H54 (cell line): ENCODE measurements around the gene MYO7A.

ENCODE experiments used
- DNase-seq: peaks from one replicate; pipeline ENCODE4 v3.0.0; 2011; ENCODE audit warnings: low spot score, mixed read lengths; ENCODE audit not compliant: insufficient read length
- FAIRE-seq: peaks from 3 replicates; lab custom pipeline; 2011; peaks lifted over from hg19 to GRCh38; lab: Jason Lieb, UNC
- POLR2A ChIP-seq: IDR thresholded peaks from 2 replicates; pipeline ENCODE4 v1.6.1; 2011; ENCODE audit warnings: low read depth, mild to moderate bottlenecking, low read length

MYO7A gene

GRCh38 chr11:77146261-77147035 is 18.4 kb downstream of the MYO7A start:
- no peak for FAIRE-seq
- DNase-seq = no peak
- TF ChIP-seq POLR2A = no peak

GRCh38 chr11:77147036-77147315 is 18.9 kb downstream of the MYO7A start:
- DNase-seq (no peak), FAIRE-seq (no peak)
- no peak for TF ChIP-seq POLR2A

DNA sequence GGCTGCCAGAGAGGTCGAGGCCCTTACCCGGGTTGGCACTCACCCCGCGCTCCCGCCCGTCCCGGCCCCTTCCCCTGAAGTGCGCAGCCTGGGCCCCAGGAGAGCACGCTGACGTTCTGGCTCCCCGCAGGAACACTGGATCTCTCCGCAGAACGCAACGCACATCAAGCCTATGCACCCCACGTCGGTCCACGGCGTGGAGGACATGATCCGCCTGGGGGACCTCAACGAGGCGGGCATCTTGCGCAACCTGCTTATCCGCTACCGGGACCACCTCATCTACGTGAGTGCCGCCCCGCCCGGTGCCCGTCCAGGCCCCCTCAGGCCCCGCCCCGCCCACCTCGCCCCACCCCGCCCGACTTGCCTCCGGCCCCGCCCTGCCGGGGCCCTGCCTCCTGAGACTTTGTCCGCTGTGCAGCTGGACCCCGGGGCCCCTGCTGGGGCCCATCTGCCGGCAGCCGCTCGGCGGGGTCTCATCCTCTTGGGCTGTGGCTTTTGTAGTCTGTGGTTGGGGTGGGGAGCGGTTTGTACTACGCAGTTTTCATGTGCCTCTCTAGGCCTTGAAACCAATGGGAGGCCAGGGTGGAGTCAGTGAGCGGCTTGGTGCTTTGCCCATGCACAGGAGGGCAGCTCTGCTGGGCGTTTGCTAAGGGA is 19.7 kb downstream of the MYO7A start:
- DNase-seq (no peak), FAIRE-seq (no peak)
- no peak for TF ChIP-seq POLR2A

- FAIRE-seq (no peak), DNase-seq (no peak)
- TF ChIP-seq POLR2A = no peak
Measured at GRCh38 chr11:77148963-77149715, 21.1 kb downstream of the MYO7A start.

- DNase-seq (no peak), FAIRE-seq (no peak)
- no peak for TF ChIP-seq POLR2A
Measured at GRCh38 chr11:77149716-77150392, 21.8 kb downstream of the MYO7A start.

GRCh38 chr11:77150836-77151235 is 22.8 kb downstream of the MYO7A start:
- FAIRE-seq (no peak), DNase-seq (no peak)
- TF ChIP-seq POLR2A = no peak

GRCh38 chr11:77151804-77152509 is 23.9 kb downstream of the MYO7A start:
- TF ChIP-seq POLR2A = no peak
- FAIRE-seq = no peak
- no peak for DNase-seq

GRCh38 chr11:77152846-77153245 is 24.8 kb downstream of the MYO7A start:
- FAIRE-seq (no peak), DNase-seq (no peak)

DNA sequence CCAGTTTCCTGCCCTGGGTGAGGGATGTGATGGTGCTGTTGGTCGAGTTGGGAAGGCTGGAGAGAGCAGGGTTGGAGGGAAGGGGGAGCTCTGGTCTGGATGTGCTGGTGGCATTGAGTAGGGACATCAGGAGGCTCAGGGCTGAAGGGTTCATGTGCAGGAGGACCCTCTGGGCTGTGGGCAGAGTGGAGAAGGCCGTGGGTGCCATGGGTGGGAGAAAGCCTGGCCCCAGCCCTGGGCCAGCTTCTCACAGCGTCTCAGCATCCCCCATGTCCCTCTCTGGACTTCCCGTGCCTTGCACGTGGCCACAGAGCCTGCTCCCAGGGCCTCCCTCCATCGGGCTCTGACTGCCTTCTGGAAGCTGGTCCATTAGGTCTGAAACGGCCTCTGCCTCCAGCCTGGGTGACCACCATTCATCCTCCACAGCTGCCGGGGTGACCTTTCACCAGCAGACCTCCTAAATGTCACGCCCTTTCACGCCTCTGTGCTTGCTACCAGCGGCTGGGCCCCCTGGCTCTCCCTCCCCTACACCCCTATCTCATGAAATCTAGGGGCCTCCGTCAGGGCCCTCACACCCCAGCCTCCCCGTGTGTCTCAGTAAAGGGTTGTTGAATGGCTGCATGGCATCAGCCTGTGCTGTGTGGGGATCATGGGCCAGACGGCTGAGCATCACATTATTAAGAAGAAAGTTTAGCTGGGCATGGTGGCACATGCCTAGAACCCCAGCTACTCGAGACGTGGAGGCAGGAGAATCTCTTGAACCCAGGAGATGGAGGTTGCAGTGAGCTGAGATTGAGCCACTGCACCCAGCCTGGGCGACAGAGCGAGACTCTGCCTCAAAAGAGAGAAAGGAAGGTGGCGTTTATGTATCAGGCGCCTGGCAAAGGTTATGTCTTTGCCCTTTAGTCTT is 25.5 kb downstream of the MYO7A start:
- no peak for FAIRE-seq
- TF ChIP-seq POLR2A = no peak
- DNase-seq = no peak

More at GRCh38 chr11:77152846-77153245, 24.8 kb downstream of the MYO7A start:
- no peak for TF ChIP-seq POLR2A

DNA sequence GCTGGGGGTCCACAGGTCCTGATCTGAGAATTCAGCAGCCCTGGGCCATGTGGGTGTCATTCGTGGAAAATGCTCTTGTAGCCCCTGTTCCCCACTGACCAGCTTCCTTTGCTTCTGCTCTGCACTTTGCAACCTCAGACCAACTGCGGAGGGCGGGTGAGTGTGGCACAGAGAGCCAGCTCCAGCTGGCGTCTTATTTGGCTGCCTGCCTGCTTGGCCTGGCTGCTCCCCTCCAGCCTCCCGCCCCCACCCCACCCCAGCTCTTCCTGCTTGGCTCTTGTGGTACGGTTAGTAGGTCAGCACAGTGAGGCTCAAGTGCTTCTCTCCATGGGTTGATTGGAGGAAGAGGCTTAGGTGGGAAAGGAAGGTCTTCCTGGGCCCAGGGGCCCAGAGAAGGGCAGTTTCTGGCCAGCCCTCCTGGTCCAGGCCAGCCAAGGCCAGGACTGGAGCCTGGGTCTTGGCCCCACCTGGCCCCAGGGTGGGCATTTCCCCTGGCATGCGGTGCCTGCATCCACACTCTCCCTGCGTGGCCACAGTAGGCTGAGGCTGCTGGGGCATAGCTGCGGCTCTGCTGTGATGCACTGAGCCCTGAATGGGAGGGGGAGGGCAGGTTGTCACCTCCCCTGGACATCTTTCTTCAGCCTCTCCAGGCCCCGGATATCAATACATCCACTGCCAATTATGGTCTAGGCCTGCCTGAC is 26.5 kb downstream of the MYO7A start:
- DNase-seq (no peak), FAIRE-seq (no peak)
- TF ChIP-seq POLR2A = no peak

DNA sequence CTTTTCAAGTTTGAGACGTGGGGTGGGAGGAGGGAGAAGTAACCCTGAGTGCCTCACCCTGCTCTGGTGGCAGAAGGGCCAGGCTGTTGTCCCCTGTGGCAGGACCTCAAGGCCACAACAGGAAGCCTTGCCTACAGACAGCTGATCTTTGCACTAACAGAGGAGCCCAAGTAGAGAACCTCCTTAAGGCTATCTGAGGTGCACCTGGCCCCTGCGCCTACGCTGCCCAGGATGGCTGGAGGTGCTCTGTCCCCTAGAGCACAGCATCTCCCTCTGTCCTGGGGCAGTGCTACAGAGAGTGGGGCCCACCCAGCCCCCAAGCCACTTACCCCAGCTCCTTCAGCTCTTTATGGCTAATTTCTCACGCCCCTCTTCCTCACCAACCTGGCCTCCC is 27.0 kb downstream of the MYO7A start:
- DNase-seq (no peak), FAIRE-seq (no peak)
- no peak for TF ChIP-seq POLR2A

DNA sequence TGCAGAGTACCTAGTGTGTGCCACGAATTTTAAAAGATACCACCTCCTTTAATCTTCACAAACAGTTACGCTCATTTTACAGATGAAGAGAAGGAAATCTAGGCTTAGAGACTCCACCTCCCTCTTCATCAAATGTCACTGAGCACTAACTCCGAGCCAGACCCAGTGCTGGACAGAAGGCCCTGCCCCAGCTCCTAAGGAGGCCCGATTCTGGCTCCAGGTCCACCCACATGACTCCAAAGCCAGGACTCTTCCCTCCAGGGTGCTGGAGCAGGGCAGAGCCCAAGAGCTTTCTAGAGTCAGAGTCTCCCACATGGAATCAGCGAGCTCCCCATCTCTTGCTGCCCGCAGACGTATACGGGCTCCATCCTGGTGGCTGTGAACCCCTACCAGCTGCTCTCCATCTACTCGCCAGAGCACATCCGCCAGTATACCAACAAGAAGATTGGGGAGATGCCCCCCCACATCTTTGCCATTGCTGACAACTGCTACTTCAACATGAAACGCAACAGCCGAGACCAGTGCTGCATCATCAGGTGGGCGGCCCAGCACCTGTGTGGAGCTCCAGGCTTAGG is 27.6 kb downstream of the MYO7A start:
- DNase-seq (no peak), FAIRE-seq (no peak)
- no peak for TF ChIP-seq POLR2A
